A549 (cell line): ENCODE data around the gene IFITM10.

ENCODE experiments used
- HDAC2 ChIP-seq: fragments of 200-600 bp; sonication (generic); IDR thresholded peaks from 2 replicates; pipeline ENCODE4 v1.6.1; 2016
- SMC3 ChIP-seq: fragments of >200 bp; sonication (Bioruptor Twin); formaldehyde crosslinking; IDR thresholded peaks from 3 replicates; pipeline ENCODE4 v1.6.1; 2018; ENCODE audit warnings: inconsistent platforms
- TF ChIP-seq, protein P1 (sequence below): fragments of >200 bp; sonication (Bioruptor Twin); formaldehyde crosslinking; IDR thresholded peaks from 3 replicates; pipeline ENCODE4 v1.5.1; 2016

DNA sequence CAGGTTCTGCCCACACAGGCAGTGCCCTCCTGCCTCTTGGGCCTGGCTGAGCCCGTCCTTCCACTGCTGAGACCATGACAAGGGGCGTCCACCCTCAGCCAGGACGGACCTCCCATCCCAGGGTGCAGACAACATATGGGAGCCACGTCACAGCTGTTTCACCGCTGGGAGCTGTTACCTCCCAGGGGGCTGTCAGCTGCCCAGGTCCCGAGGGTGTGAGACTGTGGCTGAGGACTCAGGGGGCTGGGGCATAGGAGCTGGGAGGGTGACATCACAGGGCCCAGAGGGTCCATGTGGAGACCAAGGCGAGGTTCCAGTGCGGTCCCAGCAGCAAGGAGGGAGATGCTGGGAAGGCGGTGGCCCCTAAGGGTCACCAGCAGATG is 31.2 kb upstream of the IFITM10 start:
- TF ChIP-seq, protein P1, sequence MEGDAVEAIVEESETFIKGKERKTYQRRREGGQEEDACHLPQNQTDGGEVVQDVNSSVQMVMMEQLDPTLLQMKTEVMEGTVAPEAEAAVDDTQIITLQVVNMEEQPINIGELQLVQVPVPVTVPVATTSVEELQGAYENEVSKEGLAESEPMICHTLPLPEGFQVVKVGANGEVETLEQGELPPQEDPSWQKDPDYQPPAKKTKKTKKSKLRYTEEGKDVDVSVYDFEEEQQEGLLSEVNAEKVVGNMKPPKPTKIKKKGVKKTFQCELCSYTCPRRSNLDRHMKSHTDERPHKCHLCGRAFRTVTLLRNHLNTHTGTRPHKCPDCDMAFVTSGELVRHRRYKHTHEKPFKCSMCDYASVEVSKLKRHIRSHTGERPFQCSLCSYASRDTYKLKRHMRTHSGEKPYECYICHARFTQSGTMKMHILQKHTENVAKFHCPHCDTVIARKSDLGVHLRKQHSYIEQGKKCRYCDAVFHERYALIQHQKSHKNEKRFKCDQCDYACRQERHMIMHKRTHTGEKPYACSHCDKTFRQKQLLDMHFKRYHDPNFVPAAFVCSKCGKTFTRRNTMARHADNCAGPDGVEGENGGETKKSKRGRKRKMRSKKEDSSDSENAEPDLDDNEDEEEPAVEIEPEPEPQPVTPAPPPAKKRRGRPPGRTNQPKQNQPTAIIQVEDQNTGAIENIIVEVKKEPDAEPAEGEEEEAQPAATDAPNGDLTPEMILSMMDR, result no peak
- TF ChIP-seq HDAC2 (no peak), SMC3 (no peak)
